CD4-positive, alpha-beta T cell treated with Interleukin-17A for 1 hour (primary cell): ENCODE data around the gene SETDB2.

Experiments
- DNase-seq: peaks from one replicate; pipeline ENCODE4 v3.0.0-alpha.2; 2020

The SETDB2 gene

GRCh38 chr13:49443704-49444523 lies at the start of gene SETDB2, which contains the start of gene CAB39L:
Gene SETDB2, plus strand, starts transcription at chr13:49444274. Its CDS starts 7,620 bp downstream, at chr13:49451894.
Gene CAB39L, minus strand, starts transcription at chr13:49444064. Its CDS starts 61,154 bp downstream, at chr13:49382910.
- DNase-seq = peak; percentile 100

- DNase-seq = no peak
These were observed 48.6 kb upstream of the SETDB2 start for GRCh38 chr13:49395451-49395865.

GRCh38 chr13:49395878-49396380 lies 48.1 kb upstream of the SETDB2 start:
- no peak for DNase-seq

GRCh38 chr13:49399801-49400472 lies 44.1 kb upstream of the SETDB2 start:
- DNase-seq = no peak

GRCh38 chr13:49400755-49401659 lies 43.1 kb upstream of the SETDB2 start:
- DNase-seq = no peak

- no peak for DNase-seq
These were observed 39.9 kb upstream of the SETDB2 start for GRCh38 chr13:49403996-49404702.

GRCh38 chr13:49404703-49405020 lies 39.4 kb upstream of the SETDB2 start:
- DNase-seq = no peak

GRCh38 chr13:49407068-49407467 lies 37.0 kb upstream of the SETDB2 start:
- no peak for DNase-seq

GRCh38 chr13:49407936-49408335 lies 36.1 kb upstream of the SETDB2 start:
- DNase-seq = no peak

GRCh38 chr13:49409008-49409407 lies 35.1 kb upstream of the SETDB2 start:
- DNase-seq = no peak

- no peak for DNase-seq
These were observed 34.1 kb upstream of the SETDB2 start for GRCh38 chr13:49410006-49410405.

GRCh38 chr13:49410477-49410876 lies 33.6 kb upstream of the SETDB2 start:
- no peak for DNase-seq

GRCh38 chr13:49411353-49411752 lies 32.7 kb upstream of the SETDB2 start:
- DNase-seq = no peak

GRCh38 chr13:49412749-49413148 lies 31.3 kb upstream of the SETDB2 start:
- DNase-seq = no peak

GRCh38 chr13:49417161-49417560 lies 26.9 kb upstream of the SETDB2 start:
- no peak for DNase-seq

- no peak for DNase-seq
These were observed 25.9 kb upstream of the SETDB2 start for GRCh38 chr13:49418206-49418605.

- no peak for DNase-seq
These were observed 24.8 kb upstream of the SETDB2 start for GRCh38 chr13:49419276-49419675.

- peak; percentile 38 for DNase-seq
These were observed 22.7 kb upstream of the SETDB2 start for GRCh38 chr13:49421391-49421790.

- no peak for DNase-seq
These were observed 20.0 kb upstream of the SETDB2 start for GRCh38 chr13:49424011-49424560.

GRCh38 chr13:49428041-49428763 lies 15.9 kb upstream of the SETDB2 start:
- no peak for DNase-seq

GRCh38 chr13:49429121-49429520 lies 15.0 kb upstream of the SETDB2 start:
- no peak for DNase-seq
